Gastroesophageal sphincter (tissue), 3 donors: ENCODE results near the gene LAS1L.

ENCODE experiments used
- CTCF ChIP-seq, 4 experiments: fragments of 200-600 bp in 2 of 4; fragments of 450-650 bp in 2 of 4; sonication (generic) in 1 of 4; IDR thresholded peaks; one replicate each; pipeline ENCODE4 v1.5.1; 2017 to 2019; ENCODE audit warnings: antibody characterized with exemption in 4 of 4, mild to moderate bottlenecking in 2 of 4, moderate library complexity in 2 of 4
- EP300 ChIP-seq: sonication (generic); formaldehyde crosslinking; IDR thresholded peaks from one replicate; pipeline ENCODE4 v1.6.1; 2017; ENCODE audit warnings: antibody characterized with exemption, mild to moderate bottlenecking
- POLR2A ChIP-seq, 2 donors: fragments of 450-650 bp; IDR thresholded peaks; one replicate each; pipeline ENCODE4 v1.6.1; 2017; ENCODE audit warnings: antibody characterized with exemption in 2 of 2, mild to moderate bottlenecking in 2 of 2, moderate library complexity in 1 of 2
- POLR2AphosphoS5 ChIP-seq: sonication (generic); formaldehyde crosslinking; IDR thresholded peaks from one replicate; pipeline ENCODE4 v1.6.1; 2017; ENCODE audit warnings: antibody characterized with exemption

GRCh38 chrX:65463550-65463949, 71.0 kb downstream of the LAS1L start:
- TF ChIP-seq CTCF (IDR thresholded peaks at IDR 0.05) (no peak), POLR2AphosphoS5 (no peak), POLR2A (IDR thresholded peaks at IDR 0.05) (no peak), EP300 (no peak)
